RWPE2 (cell line): Measurements from ENCODE around the gene CKS2.
"Not testable (repeated sequence)": the region's sequence is repeated elsewhere in the genome, so short reads cannot be mapped to it uniquely, and the experiment has no call there.

ENCODE experiments used
- ATAC-seq: fragments of 200-7000 bp; cut with Tn5 transposase; 3 replicates; pipeline ENCODE4 v1.9.1; 2021; ENCODE audit warnings: low read depth
- DNase-seq: peaks from one replicate; pipeline ENCODE4 v3.0.0-alpha.2; 2020; ENCODE audit warnings: low spot score
- H3K27ac ChIP-seq: fragments of 450-650 bp; 2 replicates; pipeline ENCODE4 v1.5.1; 2017; ENCODE audit warnings: mild to moderate bottlenecking; ENCODE audit not compliant: poor library complexity, severe bottlenecking
- H3K27me3 ChIP-seq: fragments of 250-450 bp; sonication (Bioruptor Pico); 2 replicates; pipeline ENCODE4 v1.5.1; 2021; ENCODE audit warnings: mild to moderate bottlenecking, moderate library complexity; ENCODE audit not compliant: insufficient read depth, poor library complexity, severe bottlenecking
- H3K36me3 ChIP-seq: fragments of 250-450 bp; sonication (Bioruptor Pico); 2 replicates; pipeline ENCODE4 v1.5.1; 2020; ENCODE audit warnings: low read depth, mild to moderate bottlenecking, moderate library complexity
- H3K4me1 ChIP-seq: fragments of 250-450 bp; sonication (Bioruptor Pico); 2 replicates; pipeline ENCODE4 v1.5.1; 2021; ENCODE audit warnings: mild to moderate bottlenecking, moderate library complexity; ENCODE audit not compliant: insufficient read depth, poor library complexity, severe bottlenecking
- H3K4me3 ChIP-seq: fragments of 250-450 bp; sonication (Bioruptor Pico); 2 replicates; pipeline ENCODE4 v1.5.1; 2021; ENCODE audit warnings: mild to moderate bottlenecking, moderate library complexity; ENCODE audit not compliant: severe bottlenecking
- H3K9me3 ChIP-seq: fragments of 250-450 bp; sonication (Bioruptor Pico); 2 replicates; pipeline ENCODE4 v1.5.1; 2021; ENCODE audit warnings: mild to moderate bottlenecking, moderate library complexity; ENCODE audit not compliant: severe bottlenecking
- TF ChIP-seq, protein P1 (sequence below): fragments of 450-650 bp; IDR thresholded peaks from one replicate; pipeline ENCODE4 v1.5.1; 2017; ENCODE audit warnings: mild to moderate bottlenecking, moderate library complexity; ENCODE audit not compliant: poor library complexity, severe bottlenecking

The CKS2 gene

GRCh38 chr9:89284076-89284475, 26.9 kb upstream of the CKS2 start:
- no peaks in the 10 kb centered on the region for H3K36me3 ChIP-seq
- no peaks in the 10 kb centered on the region for H3K9me3 ChIP-seq
- no peak overlapping the region for H3K4me3 ChIP-seq
- no peak for ATAC-seq
- DNase-seq = no peak
- H3K27ac ChIP-seq = no peak overlapping the region
- no peaks in the 10 kb centered on the region for H3K4me1 ChIP-seq
- no peaks in the 10 kb centered on the region for H3K27me3 ChIP-seq
- TF ChIP-seq, protein P1, sequence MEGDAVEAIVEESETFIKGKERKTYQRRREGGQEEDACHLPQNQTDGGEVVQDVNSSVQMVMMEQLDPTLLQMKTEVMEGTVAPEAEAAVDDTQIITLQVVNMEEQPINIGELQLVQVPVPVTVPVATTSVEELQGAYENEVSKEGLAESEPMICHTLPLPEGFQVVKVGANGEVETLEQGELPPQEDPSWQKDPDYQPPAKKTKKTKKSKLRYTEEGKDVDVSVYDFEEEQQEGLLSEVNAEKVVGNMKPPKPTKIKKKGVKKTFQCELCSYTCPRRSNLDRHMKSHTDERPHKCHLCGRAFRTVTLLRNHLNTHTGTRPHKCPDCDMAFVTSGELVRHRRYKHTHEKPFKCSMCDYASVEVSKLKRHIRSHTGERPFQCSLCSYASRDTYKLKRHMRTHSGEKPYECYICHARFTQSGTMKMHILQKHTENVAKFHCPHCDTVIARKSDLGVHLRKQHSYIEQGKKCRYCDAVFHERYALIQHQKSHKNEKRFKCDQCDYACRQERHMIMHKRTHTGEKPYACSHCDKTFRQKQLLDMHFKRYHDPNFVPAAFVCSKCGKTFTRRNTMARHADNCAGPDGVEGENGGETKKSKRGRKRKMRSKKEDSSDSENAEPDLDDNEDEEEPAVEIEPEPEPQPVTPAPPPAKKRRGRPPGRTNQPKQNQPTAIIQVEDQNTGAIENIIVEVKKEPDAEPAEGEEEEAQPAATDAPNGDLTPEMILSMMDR = no peak

- no peaks in the 10 kb centered on the region for H3K36me3 ChIP-seq
- H3K4me1 ChIP-seq = no peaks in the 10 kb centered on the region
- H3K27me3 ChIP-seq = no peaks in the 10 kb centered on the region
- H3K27ac ChIP-seq = no peak overlapping the region
- TF ChIP-seq, protein P1 = no peak
- DNase-seq (no peak), ATAC-seq (no peak)
- H3K9me3 ChIP-seq = no peaks in the 10 kb centered on the region
- no peak overlapping the region for H3K4me3 ChIP-seq
These were observed 19.3 kb upstream of the CKS2 start for GRCh38 chr9:89291741-89292140.

- Histone ChIP-seq H3K27me3 (no peaks in the 10 kb centered on the region), H3K4me3 (no peak overlapping the region), H3K4me1 (no peaks in the 10 kb centered on the region), H3K9me3 (no peaks in the 10 kb centered on the region), H3K27ac (no peak overlapping the region), H3K36me3 (no peaks in the 10 kb centered on the region)
- DNase-seq (no peak), ATAC-seq (no peak)
- TF ChIP-seq, protein P1 = no peak
These were observed 18.0 kb upstream of the CKS2 start for GRCh38 chr9:89293014-89293413.

GRCh38 chr9:89295400-89295799, 15.6 kb upstream of the CKS2 start:
- Histone ChIP-seq H3K36me3 (no peaks in the 10 kb centered on the region), H3K27ac (no peak overlapping the region), H3K4me1 (peaks cover 13% of the 10 kb centered on the region), H3K4me3 (no peak overlapping the region), H3K9me3 (no peaks in the 10 kb centered on the region), H3K27me3 (no peaks in the 10 kb centered on the region)
- DNase-seq = no peak
- ATAC-seq = no peak
- TF ChIP-seq, protein P1 = no peak

DNA sequence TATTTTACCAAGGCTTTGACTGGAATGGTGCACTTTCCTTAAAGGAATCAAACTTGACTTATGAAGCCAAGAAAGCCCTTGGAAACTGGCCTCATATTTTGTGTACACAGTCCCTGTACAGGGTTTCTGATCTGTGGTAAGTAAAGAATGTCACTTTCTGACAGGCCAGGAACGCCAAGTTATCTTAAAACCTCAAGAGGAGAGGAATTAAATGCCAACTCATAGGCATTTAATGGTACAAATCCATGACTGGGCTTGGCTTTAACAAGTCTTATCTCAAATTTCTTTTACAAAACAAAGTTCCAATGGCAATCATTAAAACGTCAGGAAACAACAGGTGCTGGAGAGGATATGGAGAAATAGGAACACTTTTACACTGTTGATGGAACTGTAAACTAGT, 9.0 kb upstream of the CKS2 start:
- not testable (repeated sequence) for H3K9me3 ChIP-seq, H3K36me3 ChIP-seq, H3K27ac ChIP-seq, H3K4me3 ChIP-seq, ATAC-seq, H3K27me3 ChIP-seq, DNase-seq
- peaks cover 13% of the 10 kb centered on the region for H3K4me1 ChIP-seq
